H1 (cell line): ENCODE data around the gene DDN. TPM values are rescaled to one million over a fixed set of nuclear protein-coding genes. Genes with fewer than 3 reads are reported as not detected.

Source experiments
- CTCF ChIA-PET: fragments of 300-600 bp; sonication (Branson Sonifier 250); formaldehyde crosslinking; loops from one replicate; lab custom pipeline; 2021; ENCODE audit not compliant: partially characterized antibody; lab: Charles Lee
- POLR2A ChIA-PET: fragments of 300-600 bp; sonication (Branson Sonifier 250); formaldehyde crosslinking; loops from one replicate; lab custom pipeline; 2021; ENCODE audit warnings: inconsistent platforms; ENCODE audit not compliant: partially characterized antibody; lab: Charles Lee
- DNase-seq, 2 experiments: peaks; one replicate each; pipeline versions ENCODE4 v3.0.0 to v3.0.0-alpha.2; 2010 to 2022; ENCODE audit warnings: low spot score in 2 of 2, low read depth in 1 of 2, mixed read lengths in 1 of 2
- FAIRE-seq: peaks from 2 replicates; lab custom pipeline; 2011; peaks lifted over from hg19 to GRCh38; lab: Jason Lieb, UNC
- H2AFZ ChIP-seq: 2 replicates; pipeline ENCODE4 v1.8.1; 2012; ENCODE audit warnings: low read length, inconsistent platforms
- H2AK5ac ChIP-seq: 2 replicates; pipeline ENCODE4 v1.6.1; 2013; ENCODE audit warnings: low read depth, low read length
- H2BK120ac ChIP-seq: replicated peaks from 2 replicates; pipeline ENCODE3; 2013; ENCODE audit warnings: low read depth, low read length, inconsistent platforms
- H2BK12ac ChIP-seq: 2 replicates; pipeline ENCODE4 v1.6.1; 2013; ENCODE audit warnings: low read depth, low read length
- H2BK15ac ChIP-seq: 2 replicates; pipeline ENCODE4 v1.6.1; 2013; ENCODE audit warnings: low read length
- H2BK20ac ChIP-seq: 2 replicates; pipeline ENCODE4 v1.6.1; 2013; ENCODE audit warnings: low read length
- H2BK5ac ChIP-seq: 2 replicates; pipeline ENCODE4 v1.6.1; 2013; ENCODE audit warnings: low read depth, low read length
- H3K14ac ChIP-seq: 2 replicates; pipeline ENCODE4 v1.6.1; 2013; ENCODE audit warnings: inconsistent platforms; ENCODE audit not compliant: insufficient read length
- H3K18ac ChIP-seq: 2 replicates; pipeline ENCODE4 v1.6.1; 2013; ENCODE audit warnings: low read length; ENCODE audit errors: extremely low read depth
- H3K23ac ChIP-seq: 2 replicates; pipeline ENCODE4 v1.6.1; 2013; ENCODE audit warnings: inconsistent platforms; ENCODE audit not compliant: insufficient read length
- H3K23me2 ChIP-seq: 2 replicates; pipeline ENCODE4 v1.6.1; 2013; ENCODE audit warnings: low read depth, low read length
- H3K27ac ChIP-seq: 2 replicates; pipeline ENCODE4 v1.6.1; 2011; ENCODE audit warnings: low read depth, low read length, inconsistent platforms
- H3K27me3 ChIP-seq, 4 experiments: replicated peaks in 1 of 4; 1 replicate in 1 of 4; 2 replicates in 3 of 4; pipeline versions ENCODE4 v1.6.1 to v1.8.1; 2011 to 2013; ENCODE audit warnings: low read length in 3 of 4, mild to moderate bottlenecking in 3 of 4, inconsistent platforms in 2 of 4, mixed read lengths in 2 of 4, moderate library complexity in 1 of 4; ENCODE audit not compliant: control insufficient read depth in 3 of 4, insufficient read depth in 3 of 4; ENCODE audit errors: extremely low read depth in 1 of 4
- H3K36me3 ChIP-seq, 4 experiments: 2 replicates each; pipeline versions ENCODE4 v1.6.1 to v1.8.1; 2011 to 2013; ENCODE audit warnings: mild to moderate bottlenecking in 4 of 4, low read length in 3 of 4, moderate library complexity in 2 of 4, control low read depth in 1 of 4, inconsistent platforms in 1 of 4; ENCODE audit not compliant: insufficient read depth in 4 of 4, control insufficient read depth in 2 of 4
- H3K4ac ChIP-seq: replicated peaks from 2 replicates; pipeline ENCODE3; 2013; ENCODE audit warnings: low read length, low read depth, mixed read lengths, inconsistent platforms; ENCODE audit not compliant: insufficient read length
- H3K4me1 ChIP-seq, 4 experiments: replicated peaks in 1 of 4; 1 replicate in 1 of 4; 2 replicates in 3 of 4; pipeline versions ENCODE4 v1.6.1 to v1.8.1; 2011 to 2013; ENCODE audit warnings: low read length in 3 of 4, inconsistent platforms in 2 of 4, mixed read lengths in 1 of 4; ENCODE audit not compliant: insufficient read depth in 4 of 4, control insufficient read depth in 3 of 4
- H3K4me2 ChIP-seq, 2 experiments: 2 replicates each; pipeline versions ENCODE4 v1.6.1 to v1.8.1; 2011 to 2013; ENCODE audit warnings: low read depth in 2 of 2, low read length in 2 of 2, control low read depth in 1 of 2, inconsistent platforms in 1 of 2, mild to moderate bottlenecking in 1 of 2; ENCODE audit not compliant: insufficient read depth in 1 of 2
- H3K4me3 ChIP-seq, 4 experiments: fragments of 200-600, 300-600 bp in 1 of 4; sonication (generic), shearing (Covaris generic), sonication (Bioruptor Twin) in 1 of 4; 2 replicates each; pipeline versions ENCODE4 v1.5.1 to v1.8.1; 2011 to 2016; ENCODE audit warnings: low read length in 4 of 4, low read depth in 3 of 4, control low read depth in 2 of 4, inconsistent platforms in 2 of 4, mild to moderate bottlenecking in 2 of 4, mixed read lengths in 1 of 4, moderate library complexity in 1 of 4; ENCODE audit not compliant: insufficient read depth in 2 of 4; ENCODE audit errors: extremely low read depth in 1 of 4
- H3K56ac ChIP-seq: replicated peaks from 2 replicates; pipeline ENCODE3; 2013; ENCODE audit warnings: low read depth, mild to moderate bottlenecking, mixed read lengths, low read length, inconsistent platforms; ENCODE audit not compliant: insufficient read length
- H3K79me1 ChIP-seq: 2 replicates; pipeline ENCODE4 v1.6.1; 2013; ENCODE audit warnings: low read depth, low read length, control low read depth
- H3K79me2 ChIP-seq, 2 experiments: 2 replicates each; pipeline versions ENCODE4 v1.6.1 to v1.8.1; 2012 to 2013; ENCODE audit warnings: low read length in 2 of 2, mild to moderate bottlenecking in 2 of 2, inconsistent platforms in 1 of 2; ENCODE audit not compliant: insufficient read depth in 2 of 2, control insufficient read depth in 1 of 2
- H3K9ac ChIP-seq, 4 experiments: replicated peaks in 1 of 4; 1 replicate in 1 of 4; 2 replicates in 3 of 4; pipeline versions ENCODE4 v1.6.1 to v1.8.1; 2011 to 2013; ENCODE audit warnings: low read depth in 3 of 4, low read length in 3 of 4, control low read depth in 2 of 4, mild to moderate bottlenecking in 2 of 4, moderate library complexity in 2 of 4, inconsistent platforms in 1 of 4; ENCODE audit errors: extremely low read depth in 1 of 4
- H3K9me3 ChIP-seq, 2 experiments: 2 replicates each; pipeline versions ENCODE4 v1.6.1 to v1.8.1; 2012 to 2013; ENCODE audit warnings: mild to moderate bottlenecking in 2 of 2, moderate library complexity in 2 of 2, control low read depth in 1 of 2, inconsistent platforms in 1 of 2, low read depth in 1 of 2, low read length in 1 of 2, mixed read lengths in 1 of 2; ENCODE audit not compliant: insufficient read depth in 2 of 2
- H4K20me1 ChIP-seq, 2 experiments: replicated peaks in 1 of 2; 2 replicates each; pipeline versions ENCODE3 to v1.8.1; 2011 to 2013; ENCODE audit warnings: inconsistent platforms in 2 of 2, low read length in 2 of 2, mild to moderate bottlenecking in 1 of 2; ENCODE audit not compliant: insufficient read depth in 2 of 2, control insufficient read depth in 1 of 2
- H4K5ac ChIP-seq: 2 replicates; pipeline ENCODE4 v1.6.1; 2013; ENCODE audit warnings: low read length, low read depth, mixed read lengths, inconsistent platforms; ENCODE audit not compliant: insufficient read length
- H4K8ac ChIP-seq: 2 replicates; pipeline ENCODE4 v1.8.0; 2013; ENCODE audit warnings: mild to moderate bottlenecking, moderate library complexity, low read length, inconsistent platforms; ENCODE audit not compliant: insufficient read depth; ENCODE audit errors: extremely low read depth
- H4K91ac ChIP-seq: replicated peaks from 2 replicates; pipeline ENCODE3; 2013; ENCODE audit warnings: low read length, mixed read lengths, inconsistent platforms; ENCODE audit not compliant: insufficient read length
- CEBPB ChIP-seq: IDR thresholded peaks from 2 replicates; pipeline ENCODE4 v1.6.1; 2012; ENCODE audit warnings: low read depth, low read length
- EP300 ChIP-seq, 2 experiments: IDR thresholded peaks; 1 replicate in 1 of 2; 2 replicates in 1 of 2; pipeline ENCODE4 v1.6.1; 2011 to 2012; ENCODE audit warnings: low read depth in 2 of 2, low read length in 2 of 2, mild to moderate bottlenecking in 2 of 2, borderline replicate concordance in 1 of 2, inconsistent platforms in 1 of 2, moderate library complexity in 1 of 2
- POLR2AphosphoS5 ChIP-seq: IDR thresholded peaks from 2 replicates; pipeline ENCODE4 v1.6.1; 2011; ENCODE audit warnings: low read depth, low read length
- RNF2 ChIP-seq: fragments of 200-900, 300-1000 bp; sonication (generic); IDR thresholded peaks from 2 replicates; pipeline ENCODE4 v1.7.1; 2016; ENCODE audit warnings: borderline replicate concordance, low read depth, mild to moderate bottlenecking, antibody characterized with exemption, low read length; ENCODE audit not compliant: poor library complexity, severe bottlenecking; ENCODE audit errors: missing control alignments
- SIN3A ChIP-seq, 2 experiments: IDR thresholded peaks in 1 of 2; conservative IDR thresholded peaks in 1 of 2; 2 replicates each; pipeline ENCODE4 v1.6.1; 2011 to 2012; ENCODE audit warnings: low read length in 2 of 2, improper control_type of control experiment in 1 of 2, low read depth in 1 of 2, mild to moderate bottlenecking in 1 of 2
- WGBS, 2 experiments: shearing (Covaris generic) in 1 of 2; methylation state at CpG; one replicate each; pipeline versions ENCODE4 v1.1.6 to v1.1.7; 2013 to 2015; ENCODE audit warnings: low lambda C conversion rate in 2 of 2, mixed read lengths in 2 of 2, inconsistent platforms in 1 of 2, low coverage in 1 of 2, missing lambda C conversion rate in 1 of 2; ENCODE audit not compliant: insufficient replicate concordance in 2 of 2, insufficient coverage in 1 of 2, insufficient read length in 1 of 2; ENCODE audit errors: extremely low coverage in 1 of 2, missing lambda C conversion rate in 1 of 2; 5-methylcytosine and 5-hydroxymethylcytosine counted together
- polyA plus RNA-seq, 7 experiments: library from polyadenylated mRNA; depleted of rRNA in 3 of 7; stranded (reverse) in 5 of 7; unstranded in 2 of 7; fragments of >200 nt in 5 of 7; fragments of 200-250 nt in 2 of 7; gene quantifications; 1 replicate in 5 of 7; 2 replicates in 1 of 7; 4 replicates in 1 of 7; pipeline versions ENCODE4 v1.2.1 to v1.2.3, GENCODE V29; 2011 to 2013; ENCODE audit warnings: missing spikeins in 2 of 7, mixed read lengths in 2 of 7
- total RNA-seq: library from RNA; stranded (reverse); fragmentation: NEBNext Ultra II Directional; extraction: Animal tissue kit (Norgen Biotek cat#: 25700); gene quantifications from 2 replicates; pipeline ENCODE4 v1.2.1, GENCODE V29; 2021

Gene DDN
- total and polyA plus RNA-seq, 2 of the 8 experiments (the other 6 are each of a cell fraction or from before 2014, with no cell fraction given): 0.14 to 0.30 TPM

- Histone ChIP-seq H3K4ac (no peak overlapping the region), H3K36me3 (no peaks in the 10 kb centered on the region), H2BK12ac (no peak overlapping the region), H3K56ac (no peak overlapping the region), H3K4me3 (no peak overlapping the region), H2AK5ac (no peak overlapping the region), H2BK120ac (no peak overlapping the region), H2BK15ac (no peak overlapping the region), H3K23ac (no peak overlapping the region), H4K91ac (no peak overlapping the region), H3K79me2 (no peaks in the 10 kb centered on the region), H3K9ac (no peak overlapping the region), H3K9me3 (no peaks in the 10 kb centered on the region), H3K79me1 (no peaks in the 10 kb centered on the region), H3K14ac (no peak overlapping the region), H4K5ac (no peak overlapping the region), H4K20me1 (no peaks in the 10 kb centered on the region), H3K4me1 (peaks cover 0 to 6% (median 0%) of the 10 kb centered on the region in 4 experiments; a peak in 2 of 7 replicates), H3K18ac (no peak overlapping the region), H3K23me2 (peaks cover 5% of the 10 kb centered on the region; the same call in 1 of the 2 replicates), H3K27ac (no peak overlapping the region), H3K27me3 (no peaks in the 10 kb centered on the region), H3K4me2 (no peak overlapping the region), H4K8ac (no peak overlapping the region), H2BK5ac (no peak overlapping the region), H2AFZ (no peak overlapping the region), H2BK20ac (no peak overlapping the region)
- 93 to 100% methylated on average over 1 to 3 of the region's 3 CpGs for WGBS, 2 experiments
- TF ChIP-seq POLR2AphosphoS5 (no peak), CEBPB (no peak), EP300 (IDR thresholded peaks at IDR 0.05; ENCODE audit: borderline replicate concordance in 1 of 2, low read depth in 2 of 2, low read length in 2 of 2) (no peak), SIN3A (conservative IDR thresholded peaks at IDR 0.05 in 1 of 2, IDR thresholded peaks at IDR 0.05 in 1 of 2; ENCODE audit: low read depth in 1 of 2, low read length in 2 of 2) (no peak), RNF2 (no peak)
- FAIRE-seq (no peak), DNase-seq (no peak)
- ChIA-PET POLR2A (interaction anchor here (2.3 to 3.0 kb wide), 3 partner anchors 9 to 16 kb away, joined by 10 to 16 read pairs (median 11); no protein-coding TSS in a partner anchor), CTCF (interaction anchor here (0.6 to 11.5 kb wide), 8 partner anchors 15 to 77 kb away, joined by 3 to 207 read pairs (median 4); partner anchors contain the start of genes DDN and WNT1)
Measured at GRCh38 chr12:49013428-49013827, 14.3 kb upstream of the DDN start.
